Prostate gland (tissue), 2 donors: ENCODE measurements around the gene NANOGP8. TPM values are rescaled to one million over a fixed set of nuclear protein-coding genes. Genes with fewer than 3 reads are reported as not detected.

ENCODE experiments used
- DNase-seq: peaks from one replicate; pipeline ENCODE4 v3.0.0-alpha.2; 2019; ENCODE audit warnings: low spot score
- H3K27ac ChIP-seq, 2 donors: fragments of 200-600 bp; sonication (generic); 2 replicates each; pipeline ENCODE4 v1.5.1; 2017 to 2019
- H3K27me3 ChIP-seq: fragments of 200-600 bp; sonication (generic); replicated peaks from 2 replicates; pipeline ENCODE4 v1.5.1; 2019; ENCODE audit not compliant: insufficient read depth
- H3K36me3 ChIP-seq, 2 donors: fragments of 200-600 bp; sonication (generic); 1 replicate in 1 of 2; 2 replicates in 1 of 2; pipeline versions ENCODE4 v1.5.1 to v1.8.1; 2017 to 2019
- H3K4me1 ChIP-seq: fragments of 200-600 bp; sonication (generic); replicated peaks from 2 replicates; pipeline ENCODE4 v1.5.1; 2019
- H3K4me3 ChIP-seq, 2 donors: fragments of 200-600 bp; sonication (generic); 2 replicates each; pipeline ENCODE4 v1.5.1; 2017 to 2019
- H3K9me3 ChIP-seq: fragments of 200-600 bp; sonication (generic); 2 replicates; pipeline ENCODE4 v1.5.1; 2017
- POLR2A ChIP-seq: fragments of 450-650 bp; IDR thresholded peaks from one replicate; pipeline ENCODE4 v1.6.1; 2016; ENCODE audit warnings: antibody characterized with exemption, mild to moderate bottlenecking
- POLR2AphosphoS5 ChIP-seq: sonication (generic); formaldehyde crosslinking; IDR thresholded peaks from one replicate; pipeline ENCODE4 v1.6.1; 2017; ENCODE audit warnings: antibody characterized with exemption
- WGBS: methylation state at CpG from one replicate; pipeline ENCODE4 v1.1.5; 2018; 5-methylcytosine and 5-hydroxymethylcytosine counted together
- intact Hi-C: fragments of 100-400 bp; cut with DNase I; formaldehyde crosslinking; loops from one replicate; pipeline ENCODE4 v1.14.2; 2022
- total RNA-seq, 2 donors: library from RNA; depleted of rRNA; stranded (reverse); fragments of >200 nt; gene quantifications; one replicate each; pipeline ENCODE4 v1.1.0, GENCODE V29; 2016
- TF ChIP-seq, protein P1 (sequence below), 4 experiments: fragments of 200-600 bp in 2 of 4; fragments of 450-650 bp in 2 of 4; sonication (generic) in 2 of 4; IDR thresholded peaks; 1 replicate in 3 of 4; 2 replicates in 1 of 4; pipeline ENCODE4 v1.5.1; 2016 to 2019; ENCODE audit warnings: antibody characterized with exemption in 4 of 4, mild to moderate bottlenecking in 2 of 4, moderate library complexity in 2 of 4

The NANOGP8 gene
- total RNA-seq, 2 donors from 2014 or later: 2.9 TPM; not detected in 1

DNA sequence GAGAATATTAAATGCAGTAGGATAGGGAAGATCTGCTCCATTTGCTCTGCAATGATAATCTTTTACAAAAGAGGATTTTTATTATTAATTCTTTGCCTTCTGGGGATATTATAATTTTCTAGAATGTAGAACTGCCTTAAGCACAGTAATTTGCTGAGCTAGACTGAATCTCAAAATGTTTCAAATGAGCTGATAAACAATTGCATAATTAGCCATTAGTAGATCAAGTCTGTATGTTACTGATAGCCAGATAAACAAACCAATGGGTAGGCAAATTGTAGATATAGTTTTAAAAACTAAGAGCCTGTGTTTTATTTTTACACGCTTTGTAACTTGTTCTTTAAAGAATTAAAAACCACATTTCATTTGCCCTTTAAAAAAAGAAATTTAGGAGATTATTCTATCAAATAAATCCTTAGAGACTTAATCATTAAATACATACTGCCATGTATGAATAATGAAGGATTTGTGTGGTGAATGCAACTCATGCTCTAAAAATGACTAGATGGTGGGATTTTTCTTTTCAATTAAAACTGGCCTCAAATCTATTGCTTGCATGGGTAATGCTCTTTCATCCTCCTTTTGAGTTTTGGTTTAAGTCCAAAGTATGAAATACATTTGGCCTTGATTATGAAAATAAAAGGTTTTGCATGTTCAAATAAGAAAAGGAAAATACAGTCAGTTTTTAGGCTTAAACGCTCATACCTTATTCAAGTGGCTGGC lies 32.6 kb upstream of the NANOGP8 start:
- Histone ChIP-seq H3K4me3 (no peak overlapping the region), H3K27me3 (no peaks in the 10 kb centered on the region), H3K4me1 (no peaks in the 10 kb centered on the region), H3K9me3 (no peaks in the 10 kb centered on the region), H3K36me3 (no peaks in the 10 kb centered on the region), H3K27ac (no peak overlapping the region)
- WGBS: 72% methylated on average over 2 of the region's 2 CpGs
- DNase-seq: no peak
- intact Hi-C loops: no loop called here
- TF ChIP-seq POLR2AphosphoS5 (no peak), POLR2A (no peak)
- TF ChIP-seq, protein P1, sequence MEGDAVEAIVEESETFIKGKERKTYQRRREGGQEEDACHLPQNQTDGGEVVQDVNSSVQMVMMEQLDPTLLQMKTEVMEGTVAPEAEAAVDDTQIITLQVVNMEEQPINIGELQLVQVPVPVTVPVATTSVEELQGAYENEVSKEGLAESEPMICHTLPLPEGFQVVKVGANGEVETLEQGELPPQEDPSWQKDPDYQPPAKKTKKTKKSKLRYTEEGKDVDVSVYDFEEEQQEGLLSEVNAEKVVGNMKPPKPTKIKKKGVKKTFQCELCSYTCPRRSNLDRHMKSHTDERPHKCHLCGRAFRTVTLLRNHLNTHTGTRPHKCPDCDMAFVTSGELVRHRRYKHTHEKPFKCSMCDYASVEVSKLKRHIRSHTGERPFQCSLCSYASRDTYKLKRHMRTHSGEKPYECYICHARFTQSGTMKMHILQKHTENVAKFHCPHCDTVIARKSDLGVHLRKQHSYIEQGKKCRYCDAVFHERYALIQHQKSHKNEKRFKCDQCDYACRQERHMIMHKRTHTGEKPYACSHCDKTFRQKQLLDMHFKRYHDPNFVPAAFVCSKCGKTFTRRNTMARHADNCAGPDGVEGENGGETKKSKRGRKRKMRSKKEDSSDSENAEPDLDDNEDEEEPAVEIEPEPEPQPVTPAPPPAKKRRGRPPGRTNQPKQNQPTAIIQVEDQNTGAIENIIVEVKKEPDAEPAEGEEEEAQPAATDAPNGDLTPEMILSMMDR (IDR thresholded peaks at IDR 0.05): no peak

DNA sequence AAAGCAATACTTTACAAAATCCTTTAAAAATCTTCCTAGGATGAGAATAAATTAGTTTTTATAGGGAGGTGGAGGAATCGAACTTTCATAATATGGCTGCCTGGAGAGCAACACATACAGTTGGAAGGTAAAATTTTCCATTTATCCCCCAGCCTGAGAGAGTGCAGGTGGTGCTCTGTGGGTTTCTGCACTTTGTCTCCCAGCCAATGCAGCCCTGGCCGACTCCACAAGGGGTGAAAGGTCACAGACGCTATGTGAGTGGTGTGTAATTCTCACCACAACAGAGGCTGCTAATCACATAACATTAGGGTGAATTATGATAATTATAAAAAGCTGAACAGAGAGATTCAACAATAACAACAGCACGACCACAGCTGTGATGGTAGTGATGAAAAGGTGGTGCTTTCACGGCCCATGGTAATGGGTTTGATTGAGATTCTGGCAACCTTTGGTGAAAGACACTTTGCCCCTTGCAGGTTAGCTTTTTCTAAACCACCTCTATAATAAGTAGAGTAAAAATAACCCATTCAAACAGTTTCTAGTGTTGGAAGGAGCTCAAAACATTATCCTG lies 30.1 kb upstream of the NANOGP8 start:
- intact Hi-C loops: no loop called here
- no peaks in the 10 kb centered on the region for H3K36me3 ChIP-seq
- no peaks in the 10 kb centered on the region for H3K27me3 ChIP-seq
- H3K27ac ChIP-seq: no peak overlapping the region
- no peak overlapping the region for H3K4me3 ChIP-seq
- TF ChIP-seq POLR2A (no peak), POLR2AphosphoS5 (no peak)
- TF ChIP-seq, protein P1 (IDR thresholded peaks at IDR 0.05): no peak
- WGBS: 42% methylated on average over 5 of the region's 5 CpGs
- H3K9me3 ChIP-seq: no peaks in the 10 kb centered on the region
- no peak for DNase-seq
- no peaks in the 10 kb centered on the region for H3K4me1 ChIP-seq

DNA sequence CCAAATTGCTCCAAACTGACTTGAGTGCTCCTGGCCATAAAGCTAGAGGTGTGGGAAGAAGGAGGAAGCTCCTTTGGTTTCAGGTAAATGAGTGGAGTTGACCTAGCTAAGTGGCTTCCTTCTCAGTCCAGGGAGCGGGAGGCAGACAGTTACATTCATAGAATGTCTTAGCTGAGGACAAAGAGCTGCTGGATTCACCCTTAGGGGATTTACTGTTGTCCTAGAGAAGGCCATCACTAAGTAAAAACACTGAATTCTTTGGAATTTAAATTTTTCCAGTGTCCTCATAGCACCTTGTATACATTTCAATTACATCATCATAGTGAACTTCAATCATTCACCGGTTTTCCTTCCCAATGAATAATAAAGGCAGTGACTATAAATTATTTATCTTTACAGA lies 27.3 kb upstream of the NANOGP8 start:
- no peaks in the 10 kb centered on the region for H3K36me3 ChIP-seq
- DNase-seq: no peak
- H3K9me3 ChIP-seq: no peaks in the 10 kb centered on the region
- H3K27ac ChIP-seq: no peak overlapping the region
- no peak overlapping the region for H3K4me3 ChIP-seq
- TF ChIP-seq POLR2A (no peak), POLR2AphosphoS5 (no peak)
- TF ChIP-seq, protein P1 (IDR thresholded peaks at IDR 0.05): no peak
- H3K4me1 ChIP-seq: no peaks in the 10 kb centered on the region
- H3K27me3 ChIP-seq: no peaks in the 10 kb centered on the region
- WGBS: 90% methylated on average over 2 of the region's 2 CpGs
- intact Hi-C loops: no loop called here

DNA sequence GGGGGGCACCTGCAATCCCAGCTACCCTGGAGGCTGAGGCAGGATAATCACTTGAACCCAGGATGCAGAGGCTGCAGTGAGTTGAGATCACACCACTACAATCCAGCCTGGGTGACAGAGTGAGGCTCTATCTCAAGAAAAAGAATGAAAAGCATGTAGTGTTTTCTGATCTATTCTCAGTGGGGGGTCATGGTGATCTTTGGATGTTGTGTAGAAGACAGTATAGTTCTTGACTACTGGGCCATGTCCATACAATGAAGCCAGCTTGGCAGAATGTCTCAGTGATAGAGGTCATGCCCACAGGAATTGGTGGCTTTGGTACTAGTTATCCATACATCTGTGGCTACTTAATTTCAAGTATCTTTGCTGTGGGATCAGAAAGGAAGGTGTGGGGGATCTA lies 26.8 kb upstream of the NANOGP8 start:
- Histone ChIP-seq H3K36me3 (no peaks in the 10 kb centered on the region), H3K9me3 (no peaks in the 10 kb centered on the region), H3K27me3 (no peaks in the 10 kb centered on the region), H3K27ac (no peak overlapping the region), H3K4me3 (no peak overlapping the region), H3K4me1 (no peaks in the 10 kb centered on the region)
- no peak for TF ChIP-seq POLR2A
- no peak for TF ChIP-seq POLR2AphosphoS5
- TF ChIP-seq, protein P1 (IDR thresholded peaks at IDR 0.05): no peak
- intact Hi-C loops: no loop called here
- no peak for DNase-seq

DNA sequence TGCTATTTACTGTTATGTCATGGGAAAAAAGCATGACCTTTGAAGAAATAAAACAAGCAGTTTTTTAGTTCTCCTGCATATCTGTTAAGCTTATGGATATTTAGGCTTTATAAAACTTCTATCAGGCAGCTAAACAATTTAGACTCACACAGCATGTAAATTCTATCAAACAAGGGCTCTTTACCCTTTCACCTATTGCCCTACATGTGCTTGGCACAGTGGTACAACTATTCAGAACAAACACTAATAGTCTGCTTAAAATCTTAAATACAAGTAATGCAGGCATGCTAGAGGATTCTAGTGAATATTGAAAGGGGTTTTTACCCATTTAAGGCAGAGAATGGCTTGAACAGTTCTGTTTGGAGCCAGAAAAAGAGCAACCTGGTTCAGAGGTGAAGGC lies 23.4 kb upstream of the NANOGP8 start:
- Histone ChIP-seq H3K9me3 (no peaks in the 10 kb centered on the region), H3K27ac (no peak overlapping the region), H3K27me3 (no peaks in the 10 kb centered on the region), H3K4me3 (no peak overlapping the region), H3K36me3 (no peaks in the 10 kb centered on the region), H3K4me1 (no peaks in the 10 kb centered on the region)
- TF ChIP-seq, protein P1 (IDR thresholded peaks at IDR 0.05): no peak
- no peak for TF ChIP-seq POLR2AphosphoS5
- TF ChIP-seq POLR2A: no peak
- no peak for DNase-seq
- intact Hi-C loops: no loop called here
